Epithelial cell of prostate (primary cell): Measurements from ENCODE around the gene DIS3L.
A peak's percentile ranks its signal among the peaks of the same experiment; 100 is the strongest.
"Not testable (repeated sequence)": the region's sequence is repeated elsewhere in the genome, so short reads cannot be mapped to it uniquely, and the experiment has no call there.

Source experiments
- DNase-seq: peaks from one replicate; pipeline ENCODE4 v3.0.0-alpha.2; 2011; ENCODE audit warnings: low read depth, low spot score
- H3K27ac ChIP-seq: fragments of 450-650 bp; 2 replicates; pipeline ENCODE4 v1.5.1; 2017; ENCODE audit warnings: mild to moderate bottlenecking

The DIS3L gene

GRCh38 chr15:66293419-66294156 lies at the start of gene DIS3L:
Gene DIS3L (plus strand): TSS chr15:66293568. CDS start chr15:66293597, 29 bp downstream.
- peak within 1 kb of the TSS; percentile 61 for H3K27ac ChIP-seq
- DNase-seq = no peak

- not testable (repeated sequence) for H3K27ac ChIP-seq, DNase-seq
Observed at GRCh38 chr15:66245832-66246231, 47.5 kb upstream of the DIS3L start.

GRCh38 chr15:66246937-66247336 lies 46.4 kb upstream of the DIS3L start:
- no peak for DNase-seq
- no peak overlapping the region for H3K27ac ChIP-seq

- no peak overlapping the region for H3K27ac ChIP-seq
- DNase-seq = no peak
Observed at GRCh38 chr15:66249605-66250174, 43.7 kb upstream of the DIS3L start.

GRCh38 chr15:66251065-66251789 lies 42.1 kb upstream of the DIS3L start:
- no peak for DNase-seq
- H3K27ac ChIP-seq = no peak overlapping the region

GRCh38 chr15:66251790-66252684 lies 41.3 kb upstream of the DIS3L start:
- H3K27ac ChIP-seq = no peak overlapping the region
- no peak for DNase-seq

GRCh38 chr15:66252685-66253417 lies 40.5 kb upstream of the DIS3L start:
- no peak for DNase-seq
- no peak overlapping the region for H3K27ac ChIP-seq

GRCh38 chr15:66253418-66254088 lies 39.8 kb upstream of the DIS3L start, which contains the start of gene MEGF11:
Gene MEGF11 (minus strand): TSS chr15:66253750. CDS start chr15:66128403, 125,347 bp downstream.
- DNase-seq = no peak
- no peak within 1 kb of the TSS for H3K27ac ChIP-seq

- no peak overlapping the region for H3K27ac ChIP-seq
- no peak for DNase-seq
Observed at GRCh38 chr15:66254089-66254950, 39.0 kb upstream of the DIS3L start.

- DNase-seq = no peak
- no peak overlapping the region for H3K27ac ChIP-seq
Observed at GRCh38 chr15:66254951-66255676, 38.3 kb upstream of the DIS3L start.

GRCh38 chr15:66256692-66257091 lies 36.7 kb upstream of the DIS3L start:
- DNase-seq = no peak
- no peak overlapping the region for H3K27ac ChIP-seq

- DNase-seq = no peak
Observed at GRCh38 chr15:66261056-66261455, 32.3 kb upstream of the DIS3L start.

GRCh38 chr15:66262837-66263236 lies 30.5 kb upstream of the DIS3L start:
- not testable (repeated sequence) for H3K27ac ChIP-seq, DNase-seq

More at GRCh38 chr15:66261056-66261455, 32.3 kb upstream of the DIS3L start:
- H3K27ac ChIP-seq = no peak overlapping the region

- no peak overlapping the region for H3K27ac ChIP-seq
- DNase-seq = no peak
Observed at GRCh38 chr15:66264859-66265513, 28.4 kb upstream of the DIS3L start.

- DNase-seq = peak; percentile 55
- no peak overlapping the region for H3K27ac ChIP-seq
Observed at GRCh38 chr15:66269326-66270090, 23.9 kb upstream of the DIS3L start.

- no peak for DNase-seq
- no peak overlapping the region for H3K27ac ChIP-seq
Observed at GRCh38 chr15:66270932-66271331, 22.4 kb upstream of the DIS3L start.
